Measurements from ENCODE around the gene HSD17B1. TPM values are rescaled to one million over a fixed set of nuclear protein-coding genes. Genes with fewer than 3 reads are reported as not detected.

Gene HSD17B1
- polyA plus RNA-seq, 3 donors, result 0.19 to 0.72 (median 0.27) TPM

DNA sequence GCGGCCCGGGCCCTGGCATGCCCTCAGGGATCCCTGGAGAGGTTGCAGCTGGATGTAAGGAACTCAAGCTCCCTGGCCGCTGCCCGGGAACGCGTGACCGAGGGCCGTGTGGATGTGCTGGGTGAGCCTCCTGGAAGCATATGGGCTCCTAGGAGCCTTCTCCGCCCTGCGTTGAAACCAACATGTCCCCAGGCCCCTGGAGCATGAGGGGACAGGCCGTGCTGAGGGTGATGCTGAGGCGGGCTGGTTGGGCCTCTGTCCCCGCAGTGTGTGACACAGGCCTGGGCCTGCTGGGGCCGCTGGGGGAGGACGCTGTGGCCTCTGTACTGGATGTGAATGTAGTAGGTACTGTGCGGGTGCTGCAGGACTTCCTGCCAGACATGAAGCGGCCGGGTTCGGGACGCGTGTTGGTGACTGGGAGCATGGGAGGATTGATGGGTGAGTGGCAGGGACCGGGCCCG is 5.7 kb upstream of the HSD17B1 start:
- WGBS (ENCODE audit: insufficient coverage), result 96% methylated on average over 18 of the region's 23 CpGs
- Histone ChIP-seq H3K9ac (ENCODE audit: insufficient read depth, low read length, poor library complexity, severe bottlenecking) (no peak overlapping the region), H2AFZ (ENCODE audit: insufficient read depth, low read depth, low read length, poor library complexity, severe bottlenecking) (no peak overlapping the region), H3K27ac (ENCODE audit: low read depth in 1 of 2, low read length in 2 of 2) (no peak overlapping the region), H3K4me2 (replicated peaks; ENCODE audit: extremely low read depth, low read length, poor library complexity, severe bottlenecking) (no peak overlapping the region), H3K4me1 (ENCODE audit: control insufficient read depth in 1 of 2, insufficient read depth in 2 of 2, low read length in 2 of 2) (peaks cover 6 to 9% of the 10 kb centered on the region in 2 donors), H3K9me3 (replicated peaks in 1 of 2; ENCODE audit: control insufficient read depth in 1 of 2, insufficient read depth in 1 of 2, low read length in 2 of 2) (no peaks in the 10 kb centered on the region), H3K36me3 (replicated peaks in 1 of 2; ENCODE audit: control insufficient read depth in 1 of 2, insufficient read depth in 2 of 2, low read length in 2 of 2) (peaks cover 23 to 26% of the 10 kb centered on the region in 2 donors), H3K4me3 (replicated peaks in 1 of 3; ENCODE audit: low read depth in 2 of 3, low read length in 3 of 3) (no peak overlapping the region), H3K27me3 (ENCODE audit: control insufficient read depth in 2 of 2, insufficient read depth in 2 of 2, low read length in 2 of 2) (peaks cover 11 to 20% of the 10 kb centered on the region in 2 donors), H3K79me2 (ENCODE audit: insufficient read depth, low read length) (no peaks in the 10 kb centered on the region), H4K20me1 (ENCODE audit: insufficient read depth, low read length) (peaks cover 29% of the 10 kb centered on the region)
- DNase-seq, result no peak
- Mint-ChIP-seq H3K4me3 (peak overlapping the region in 1 of 2 donors; percentile 42), H3K4me1 (peaks cover 12% of the 10 kb centered on the region), H3K9me3 (peaks cover 0 to 4% (median 0%) of the 10 kb centered on the region in 7 donors), H3K36me3 (peaks cover 34 to 52% of the 10 kb centered on the region in 2 donors), H3K27me3 (ENCODE audit: low read depth in 3 of 3) (peaks cover 20 to 31% (median 26%) of the 10 kb centered on the region in 3 donors), H3K27ac (peak overlapping the region in 1 of 7 donors; percentile 38)
- intact Hi-C loops (cut with micrococcal nuclease), result no loop called here
- TF ChIP-seq, protein P1, sequence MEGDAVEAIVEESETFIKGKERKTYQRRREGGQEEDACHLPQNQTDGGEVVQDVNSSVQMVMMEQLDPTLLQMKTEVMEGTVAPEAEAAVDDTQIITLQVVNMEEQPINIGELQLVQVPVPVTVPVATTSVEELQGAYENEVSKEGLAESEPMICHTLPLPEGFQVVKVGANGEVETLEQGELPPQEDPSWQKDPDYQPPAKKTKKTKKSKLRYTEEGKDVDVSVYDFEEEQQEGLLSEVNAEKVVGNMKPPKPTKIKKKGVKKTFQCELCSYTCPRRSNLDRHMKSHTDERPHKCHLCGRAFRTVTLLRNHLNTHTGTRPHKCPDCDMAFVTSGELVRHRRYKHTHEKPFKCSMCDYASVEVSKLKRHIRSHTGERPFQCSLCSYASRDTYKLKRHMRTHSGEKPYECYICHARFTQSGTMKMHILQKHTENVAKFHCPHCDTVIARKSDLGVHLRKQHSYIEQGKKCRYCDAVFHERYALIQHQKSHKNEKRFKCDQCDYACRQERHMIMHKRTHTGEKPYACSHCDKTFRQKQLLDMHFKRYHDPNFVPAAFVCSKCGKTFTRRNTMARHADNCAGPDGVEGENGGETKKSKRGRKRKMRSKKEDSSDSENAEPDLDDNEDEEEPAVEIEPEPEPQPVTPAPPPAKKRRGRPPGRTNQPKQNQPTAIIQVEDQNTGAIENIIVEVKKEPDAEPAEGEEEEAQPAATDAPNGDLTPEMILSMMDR (IDR thresholded peaks at IDR 0.05), result no peak

DNA sequence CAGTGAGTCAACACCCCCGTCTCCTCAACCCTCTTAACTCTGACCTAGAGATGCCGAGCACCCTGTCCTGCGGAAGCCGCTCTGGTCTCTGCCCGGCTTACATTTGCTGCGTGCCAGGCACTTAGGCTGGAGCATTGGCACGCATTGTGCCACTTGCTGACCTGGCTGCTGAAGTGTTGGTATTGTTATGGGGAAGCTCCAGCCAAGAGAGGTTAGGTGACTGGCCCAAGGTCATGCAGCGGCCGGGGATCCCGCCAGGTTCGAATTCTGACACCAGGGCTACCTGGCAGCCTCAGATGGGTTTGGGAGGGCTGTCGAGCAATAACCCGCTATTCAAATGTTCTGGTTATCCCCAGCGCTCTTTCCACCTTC is 5.0 kb upstream of the HSD17B1 start:
- peaks cover 32 to 47% of the 10 kb centered on the region in 2 donors for H3K36me3 Mint-ChIP-seq
- no peak overlapping the region for H3K9ac ChIP-seq (ENCODE audit: insufficient read depth, low read length, poor library complexity, severe bottlenecking)
- no peak for DNase-seq
- H3K79me2 ChIP-seq (ENCODE audit: insufficient read depth, low read length), result no peaks in the 10 kb centered on the region
- peaks cover 20 to 31% (median 26%) of the 10 kb centered on the region in 3 donors for H3K27me3 Mint-ChIP-seq (ENCODE audit: low read depth in 3 of 3)
- H3K4me3 Mint-ChIP-seq, result peak overlapping the region in 1 of 2 donors; percentile 53
- no peak overlapping the region for H3K27ac Mint-ChIP-seq
- peaks cover 0 to 4% (median 0%) of the 10 kb centered on the region in 7 donors for H3K9me3 Mint-ChIP-seq
- H3K9me3 ChIP-seq (replicated peaks in 1 of 2; ENCODE audit: control insufficient read depth in 1 of 2, insufficient read depth in 1 of 2, low read length in 2 of 2), result no peaks in the 10 kb centered on the region
- no peak overlapping the region for H3K4me2 ChIP-seq (replicated peaks; ENCODE audit: extremely low read depth, low read length, poor library complexity, severe bottlenecking)
- 94% methylated on average over 14 of the region's 14 CpGs for WGBS (ENCODE audit: insufficient coverage)
- H3K4me1 ChIP-seq (ENCODE audit: control insufficient read depth in 1 of 2, insufficient read depth in 2 of 2, low read length in 2 of 2), result peaks cover 6 to 9% of the 10 kb centered on the region in 2 donors
- peaks cover 29% of the 10 kb centered on the region for H4K20me1 ChIP-seq (ENCODE audit: insufficient read depth, low read length)
- H2AFZ ChIP-seq (ENCODE audit: insufficient read depth, low read depth, low read length, poor library complexity, severe bottlenecking), result no peak overlapping the region
- intact Hi-C loops (cut with micrococcal nuclease), result no loop called here
- peaks cover 11 to 20% of the 10 kb centered on the region in 2 donors for H3K27me3 ChIP-seq (ENCODE audit: control insufficient read depth in 2 of 2, insufficient read depth in 2 of 2, low read length in 2 of 2)
- no peak overlapping the region for H3K4me3 ChIP-seq (replicated peaks in 1 of 3; ENCODE audit: low read depth in 2 of 3, low read length in 3 of 3)
- TF ChIP-seq, protein P1 (IDR thresholded peaks at IDR 0.05), result no peak
- H3K27ac ChIP-seq (ENCODE audit: low read depth in 1 of 2, low read length in 2 of 2), result no peak overlapping the region
- H3K4me1 Mint-ChIP-seq, result peaks cover 15% of the 10 kb centered on the region
- H3K36me3 ChIP-seq (replicated peaks in 1 of 2; ENCODE audit: control insufficient read depth in 1 of 2, insufficient read depth in 2 of 2, low read length in 2 of 2), result peaks cover 18 to 20% of the 10 kb centered on the region in 2 donors

Data from CD14-positive monocyte (primary cell).